Pancreas (tissue), 10 donors: Measurements from ENCODE around the gene PPIL1. TPM values are rescaled to one million over a fixed set of nuclear protein-coding genes. Genes with fewer than 3 reads are reported as not detected.
A peak's percentile ranks its signal among the peaks of the same experiment; 100 is the strongest.

ENCODE experiments used
- ATAC-seq, 4 donors: fragments of 200-7000 bp; cut with Tn5 transposase; one replicate each; pipeline versions ENCODE4 v1.8.0 to v1.9.1; 2020; ENCODE audit warnings: mild to moderate bottlenecking in 4 of 4, moderate library complexity in 4 of 4
- DNase-seq, 6 donors: peaks; one replicate each; pipeline ENCODE4 v3.0.0-alpha.2; 2020
- FAIRE-seq: peaks from 2 replicates; lab custom pipeline; 2012; peaks lifted over from hg19 to GRCh38; lab: Jason Lieb, UNC
- H3K27ac ChIP-seq, 4 donors: fragments of 200-600 bp; sonication (generic); 1 replicate in 3 of 4; 2 replicates in 1 of 4; pipeline versions ENCODE4 v1.5.0 to v1.8.0; 2020
- H3K27me3 ChIP-seq, 4 donors: fragments of 200-600 bp; one replicate each; pipeline ENCODE4 v1.8.0; 2021
- H3K36me3 ChIP-seq, 3 donors: fragments of 200-600 bp; sonication (generic) in 1 of 3; one replicate each; pipeline versions ENCODE4 v1.5.0 to v1.8.0; 2020 to 2021
- H3K4me1 ChIP-seq, 3 donors: fragments of 200-600 bp; one replicate each; pipeline ENCODE4 v1.8.0; 2021
- H3K4me3 ChIP-seq, 4 donors: fragments of 200-600 bp; sonication (generic) in 2 of 4; one replicate each; pipeline versions ENCODE4 v1.5.0 to v1.8.0; 2020 to 2021
- H3K9me3 ChIP-seq, 4 donors: fragments of 200-600 bp; one replicate each; pipeline ENCODE4 v1.8.0; 2021
- WGBS, 2 donors: extraction: QIAGEN DNeasy Blood & Tissue Kit; methylation state at CpG; one replicate each; pipeline ENCODE4 v1.1.7; 2013; 5-methylcytosine and 5-hydroxymethylcytosine counted together
- intact Hi-C, 3 donors: fragments of 100-400 bp; cut with DNase I; formaldehyde crosslinking; loops; one replicate each; pipeline versions ENCODE4 v1.11.1 to v1.14.2; 2022
- polyA plus RNA-seq, 2 donors: library from polyadenylated mRNA; stranded (reverse); fragments of 200-250 nt; gene quantifications; one replicate each; pipeline ENCODE4 v1.2.3, GENCODE V29; 2013
- total RNA-seq, 6 donors: library from RNA; stranded (reverse); fragmentation: NEBNext Ultra II Directional in 4 of 6; extraction: Animal tissue kit (Norgen Biotek cat#: 25700) in 4 of 6; gene quantifications; one replicate each; pipeline versions ENCODE4 v1.2.1 to v1.2.4, GENCODE V29; 2021 to 2023
- TF ChIP-seq, protein P1 (sequence below), 4 donors: fragments of 200-600 bp; sonication (generic) in 3 of 4; IDR thresholded peaks; one replicate each; pipeline versions ENCODE4 v1.5.0 to v1.8.0; 2021; ENCODE audit warnings: antibody characterized with exemption in 4 of 4
- donor health status: healthy with polysubstance abuse.
- donor health status: DM: no; HTN: no; CAD: no; lungs with moderate emphysema.
- donor health status: DM: no; HTN: no; CAD: no.
- donor health status: control.
- donor health status: control.
- donor health status: Bipolar disorder and iron deficiency.
- donor health status: DM: yes; HTN: yes; CAD: no.
- donor health status: DM: no; HTN: no; CAD: no.
- donor health status: DM: no; HTN: no; CAD: no.
- donor health status: DM: yes; HTN: yes; CAD: no.

The PPIL1 gene
- total and polyA plus RNA-seq, 8 donors = 5.1 to 13.1 (median 8.7) TPM

DNA sequence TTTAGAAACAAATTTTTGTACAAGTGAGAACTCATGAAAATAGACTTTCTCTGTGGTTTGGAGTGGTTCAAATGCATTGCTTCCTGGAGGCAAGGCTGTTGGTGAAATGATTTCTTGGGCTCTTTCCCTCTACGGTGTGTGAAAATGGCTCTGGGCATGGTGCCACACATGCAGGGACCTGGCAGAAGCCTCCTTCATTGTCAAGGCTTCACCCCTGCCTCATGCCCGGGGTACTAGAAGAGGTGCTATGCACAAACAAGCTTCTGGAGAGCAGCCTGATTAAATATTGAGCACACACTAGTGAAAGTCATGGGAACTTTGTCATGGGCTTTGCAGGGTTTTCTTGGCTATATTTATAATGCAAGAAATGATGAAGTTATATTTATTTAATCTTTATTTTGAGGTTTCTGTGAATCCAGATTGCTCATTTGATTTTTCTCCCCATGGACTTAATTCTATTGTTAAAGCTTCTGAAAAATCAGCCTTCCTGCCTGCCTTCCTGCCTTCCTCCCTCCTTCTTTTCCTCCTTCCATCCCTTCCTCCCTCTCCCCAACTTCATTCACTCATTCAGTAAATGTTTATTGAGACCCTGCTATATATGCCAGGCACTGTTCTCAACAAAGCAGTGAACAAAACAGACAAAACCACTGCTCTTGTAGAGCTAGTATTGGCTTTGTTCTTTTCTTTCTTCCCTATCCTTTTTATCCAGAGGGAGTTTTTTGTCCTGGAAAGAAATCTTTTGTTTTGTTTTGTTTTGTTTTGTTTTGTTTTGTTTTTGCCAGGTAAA, 32.1 kb upstream of the PPIL1 start:
- H3K36me3 ChIP-seq = peaks cover 0 to 16% (median 0%) of the 10 kb centered on the region in 3 donors
- no peaks in the 10 kb centered on the region for H3K9me3 ChIP-seq
- intact Hi-C loops = loop anchor here in 1 of 3 donors (10.0 kb wide), 1 partner anchor 68 kb away; no protein-coding TSS in a partner anchor
- FAIRE-seq (no peak), ATAC-seq (peak; percentile 92 to 97 (median 94)), DNase-seq (peak; percentile 87 to 95 (median 93))
- 0 to 8% methylated on average over 2 of the region's 2 CpGs for WGBS, 2 donors
- no peak overlapping the region for H3K4me3 ChIP-seq
- H3K27ac ChIP-seq = peak overlapping the region; percentile 23 to 81 (median 70)
- TF ChIP-seq, protein P1, sequence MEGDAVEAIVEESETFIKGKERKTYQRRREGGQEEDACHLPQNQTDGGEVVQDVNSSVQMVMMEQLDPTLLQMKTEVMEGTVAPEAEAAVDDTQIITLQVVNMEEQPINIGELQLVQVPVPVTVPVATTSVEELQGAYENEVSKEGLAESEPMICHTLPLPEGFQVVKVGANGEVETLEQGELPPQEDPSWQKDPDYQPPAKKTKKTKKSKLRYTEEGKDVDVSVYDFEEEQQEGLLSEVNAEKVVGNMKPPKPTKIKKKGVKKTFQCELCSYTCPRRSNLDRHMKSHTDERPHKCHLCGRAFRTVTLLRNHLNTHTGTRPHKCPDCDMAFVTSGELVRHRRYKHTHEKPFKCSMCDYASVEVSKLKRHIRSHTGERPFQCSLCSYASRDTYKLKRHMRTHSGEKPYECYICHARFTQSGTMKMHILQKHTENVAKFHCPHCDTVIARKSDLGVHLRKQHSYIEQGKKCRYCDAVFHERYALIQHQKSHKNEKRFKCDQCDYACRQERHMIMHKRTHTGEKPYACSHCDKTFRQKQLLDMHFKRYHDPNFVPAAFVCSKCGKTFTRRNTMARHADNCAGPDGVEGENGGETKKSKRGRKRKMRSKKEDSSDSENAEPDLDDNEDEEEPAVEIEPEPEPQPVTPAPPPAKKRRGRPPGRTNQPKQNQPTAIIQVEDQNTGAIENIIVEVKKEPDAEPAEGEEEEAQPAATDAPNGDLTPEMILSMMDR (IDR thresholded peaks at IDR 0.05) = no peak
- no peaks in the 10 kb centered on the region for H3K27me3 ChIP-seq
- H3K4me1 ChIP-seq = peaks cover 27 to 36% (median 30%) of the 10 kb centered on the region in 3 donors

DNA sequence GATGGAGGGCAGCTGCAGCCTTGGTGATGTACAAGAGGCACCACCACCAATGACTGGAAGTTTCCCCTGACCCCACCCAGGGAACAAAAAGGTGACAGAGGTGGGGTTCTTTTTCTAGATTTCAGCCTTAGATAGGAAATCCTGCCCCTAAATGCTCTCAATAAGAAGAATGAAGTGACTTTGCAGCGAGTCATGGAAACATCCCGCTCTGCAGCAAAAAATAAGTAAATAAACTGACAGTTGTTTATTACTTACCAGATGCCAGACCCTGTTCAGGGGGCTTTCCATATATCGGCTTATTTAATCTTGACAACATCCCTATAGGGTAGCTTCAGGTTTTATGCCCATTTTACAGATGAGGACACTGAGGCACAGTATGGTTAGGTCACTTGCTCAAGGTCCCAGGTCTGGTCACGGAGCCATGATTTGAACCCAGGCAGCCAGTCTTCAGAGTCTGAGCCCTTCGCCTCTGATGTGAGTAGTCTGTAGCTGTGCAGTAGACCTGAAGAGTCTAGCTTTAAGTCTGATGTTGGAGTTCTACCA, 30.3 kb upstream of the PPIL1 start:
- TF ChIP-seq, protein P1 (IDR thresholded peaks at IDR 0.05) = no peak
- no peaks in the 10 kb centered on the region for H3K27me3 ChIP-seq
- H3K36me3 ChIP-seq = peaks cover 0 to 34% (median 9%) of the 10 kb centered on the region in 3 donors
- DNase-seq (no peak), FAIRE-seq (no peak), ATAC-seq (no peak)
- peak overlapping the region in 2 of 4 donors; percentile 80 to 81 for H3K27ac ChIP-seq
- intact Hi-C loops = loop anchor here in 1 of 3 donors (10.0 kb wide), 1 partner anchor 70 kb away; no protein-coding TSS in a partner anchor
- H3K4me1 ChIP-seq = peaks cover 27 to 36% (median 30%) of the 10 kb centered on the region in 3 donors
- H3K9me3 ChIP-seq = no peaks in the 10 kb centered on the region
- WGBS, 2 donors = 97 to 100% methylated on average over 5 of the region's 5 CpGs
- no peak overlapping the region for H3K4me3 ChIP-seq

- WGBS, 2 donors = 56 to 66% methylated on average over 4 of the region's 4 CpGs
Observed at GRCh38 chr6:36904114-36904513, 29.5 kb upstream of the PPIL1 start.

DNA sequence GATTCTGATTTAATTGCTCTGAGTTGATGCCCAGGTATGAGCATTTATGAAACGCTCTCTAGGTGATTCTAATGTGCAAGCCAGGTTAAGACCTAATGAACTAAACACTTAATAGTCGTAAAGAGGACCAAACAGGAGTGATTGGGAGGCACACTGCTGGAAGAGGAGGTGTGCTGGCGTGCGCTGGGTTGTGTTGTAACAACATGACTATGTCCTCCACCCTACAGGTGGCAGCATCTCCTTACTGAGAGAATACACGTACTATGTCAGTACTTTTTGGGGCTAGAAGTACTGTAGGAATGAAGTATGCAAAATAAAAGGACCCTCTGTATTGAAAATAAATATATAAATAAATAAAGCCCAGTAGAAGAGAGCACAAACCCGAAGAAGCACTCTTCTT, 23.0 kb upstream of the PPIL1 start:
- Histone ChIP-seq H3K4me1 (no peaks in the 10 kb centered on the region), H3K27me3 (no peaks in the 10 kb centered on the region), H3K4me3 (no peak overlapping the region), H3K27ac (no peak overlapping the region), H3K9me3 (no peaks in the 10 kb centered on the region), H3K36me3 (peaks cover 0 to 38% (median 11%) of the 10 kb centered on the region in 3 donors)
- intact Hi-C loops = no loop called here
- TF ChIP-seq, protein P1 (IDR thresholded peaks at IDR 0.05) = no peak
- ATAC-seq = peak in 3 of 4 donors; percentile 52 to 64 (median 57)
- FAIRE-seq = no peak
- 84 to 86% methylated on average over 6 of the region's 6 CpGs for WGBS, 2 donors
- DNase-seq = no peak

More at GRCh38 chr6:36904114-36904513, 29.5 kb upstream of the PPIL1 start:
- Histone ChIP-seq H3K4me3 (no peak overlapping the region), H3K9me3 (no peaks in the 10 kb centered on the region), H3K36me3 (peaks cover 0 to 42% (median 11%) of the 10 kb centered on the region in 3 donors), H3K4me1 (peaks cover 27 to 33% (median 30%) of the 10 kb centered on the region in 3 donors), H3K27ac (no peak overlapping the region), H3K27me3 (no peaks in the 10 kb centered on the region)
- intact Hi-C loops = loop anchor here in 1 of 3 donors (10.0 kb wide), 1 partner anchor 71 kb away; no protein-coding TSS in a partner anchor
- FAIRE-seq (no peak), DNase-seq (no peak), ATAC-seq (no peak)
- TF ChIP-seq, protein P1 (IDR thresholded peaks at IDR 0.05) = no peak
